ENCODE measurements around the gene GPR32. TPM values are rescaled to one million over a fixed set of nuclear protein-coding genes. Genes with fewer than 3 reads are reported as not detected.

GPR32 gene
- total and polyA plus RNA-seq, 2 of the 8 experiments (the other 6 are each of a cell fraction or from before 2014, with no cell fraction given) = not detected

GRCh38 chr19:50778906-50779430, 8.7 kb downstream of the GPR32 start:
- peaks cover 0 to 2% of the 10 kb centered on the region in 2 experiments for H4K20me1 ChIP-seq (replicated peaks in 1 of 2; ENCODE audit: control insufficient read depth in 1 of 2, insufficient read depth in 2 of 2, low read length in 2 of 2)
- TF ChIP-seq KDM1A (IDR thresholded peaks at IDR 0.05; ENCODE audit: borderline replicate concordance, low read length) = peak; percentile 6; the same call in 1 of the 2 replicates
- no peak for TF ChIP-seq TAF1 (IDR thresholded peaks at IDR 0.05; ENCODE audit: low read depth, low read length)
- H2BK5ac ChIP-seq (ENCODE audit: low read depth, low read length) = no peak overlapping the region
- no peak overlapping the region for H3K4me3 ChIP-seq (ENCODE audit: extremely low read depth in 1 of 4, insufficient read depth in 2 of 4, low read depth in 3 of 4, low read length in 4 of 4)
- H3K4me2 ChIP-seq (ENCODE audit: insufficient read depth in 1 of 2, low read depth in 2 of 2, low read length in 2 of 2) = peak overlapping the region in 1 of 2 experiments; percentile 62; a peak in 2 of 4 replicates
- peaks cover 2 to 7% (median 4%) of the 10 kb centered on the region in 4 experiments; a peak in 5 of 7 replicates for H3K4me1 ChIP-seq (replicated peaks in 1 of 4; ENCODE audit: control insufficient read depth in 3 of 4, insufficient read depth in 4 of 4, low read length in 3 of 4)
- no peak overlapping the region for H3K27ac ChIP-seq (ENCODE audit: low read depth, low read length)
- H4K8ac ChIP-seq (ENCODE audit: extremely low read depth, insufficient read depth, low read length) = no peak overlapping the region
- no peak overlapping the region for H4K91ac ChIP-seq (replicated peaks; ENCODE audit: insufficient read length, low read length)
- peaks cover 4% of the 10 kb centered on the region; the same call in 1 of the 2 replicates for H3K23me2 ChIP-seq (ENCODE audit: low read depth, low read length)
- no peak overlapping the region for H4K5ac ChIP-seq (ENCODE audit: insufficient read length, low read depth, low read length)
- H3K36me3 ChIP-seq (ENCODE audit: control insufficient read depth in 2 of 4, insufficient read depth in 4 of 4, low read length in 3 of 4) = no peaks in the 10 kb centered on the region
- POLR2A ChIA-PET (ENCODE audit: partially characterized antibody) = interaction anchor here (0.7 to 9.7 kb wide), 15 partner anchors 12 to 465 kb away, joined by 3 to 110 read pairs (median 4); partner anchors contain the start of gene ACP4
- no peaks in the 10 kb centered on the region for H3K9me3 ChIP-seq (ENCODE audit: insufficient read depth in 2 of 2, low read depth in 1 of 2, low read length in 1 of 2)
- WGBS, 2 experiments (ENCODE audit: extremely low coverage in 1 of 2, insufficient coverage in 1 of 2, insufficient read length in 1 of 2, insufficient replicate concordance in 2 of 2, low coverage in 1 of 2, low lambda C conversion rate in 2 of 2, missing lambda C conversion rate in 1 of 2) = 70% methylated on average over 7 of the region's 7 CpGs; no CpG with 5 or more reads in 1 of the 2 experiments
- no peak overlapping the region for H2AFZ ChIP-seq (ENCODE audit: low read length)
- H3K23ac ChIP-seq (ENCODE audit: insufficient read length) = no peak overlapping the region
- H3K79me2 ChIP-seq (ENCODE audit: control insufficient read depth in 1 of 2, insufficient read depth in 2 of 2, low read length in 2 of 2) = no peaks in the 10 kb centered on the region
- no peaks in the 10 kb centered on the region for H3K79me1 ChIP-seq (ENCODE audit: low read depth, low read length)
- H3K18ac ChIP-seq (ENCODE audit: extremely low read depth, low read length) = no peak overlapping the region
- no peak overlapping the region for H2BK12ac ChIP-seq (ENCODE audit: low read depth, low read length)
- no peak overlapping the region for H2BK20ac ChIP-seq (ENCODE audit: low read length)
- H3K9ac ChIP-seq (replicated peaks in 1 of 4; ENCODE audit: extremely low read depth in 1 of 4, low read depth in 3 of 4, low read length in 3 of 4) = no peak overlapping the region
- FAIRE-seq (no peak), DNase-seq (ENCODE audit: low read depth in 1 of 2, low spot score in 2 of 2) (no peak)
- no peak overlapping the region for H3K14ac ChIP-seq (ENCODE audit: insufficient read length)
- peaks cover 3 to 57% (median 36%) of the 10 kb centered on the region in 4 experiments for H3K27me3 ChIP-seq (replicated peaks in 1 of 4; ENCODE audit: control insufficient read depth in 3 of 4, extremely low read depth in 1 of 4, insufficient read depth in 3 of 4, low read length in 3 of 4)
- no peak overlapping the region for H3K4ac ChIP-seq (replicated peaks; ENCODE audit: insufficient read length, low read depth, low read length)
- H2AK5ac ChIP-seq (ENCODE audit: low read depth, low read length) = no peak overlapping the region
- H2BK15ac ChIP-seq (ENCODE audit: low read length) = no peak overlapping the region
- no peak overlapping the region for H2BK120ac ChIP-seq (replicated peaks; ENCODE audit: low read depth, low read length)
- no peak overlapping the region for H3K56ac ChIP-seq (replicated peaks; ENCODE audit: insufficient read length, low read depth, low read length)
- CTCF ChIA-PET (ENCODE audit: partially characterized antibody) = interaction anchor here (0.6 to 10.2 kb wide), 16 partner anchors 52 to 315 kb away, joined by 3 to 170 read pairs (median 4); partner anchors contain the start of genes CLEC11A and SHANK1
